Mucosa of descending colon (tissue), 3 donors: ENCODE measurements around the gene DOCK4. TPM values are rescaled to one million over a fixed set of nuclear protein-coding genes. Genes with fewer than 3 reads are reported as not detected.
"Not testable (repeated sequence)": the region's sequence is repeated elsewhere in the genome, so short reads cannot be mapped to it uniquely, and the experiment has no call there.

Experiments used
- ATAC-seq: fragments of 200-7000 bp; cut with Tn5 transposase; one replicate; pipeline ENCODE4 v1.9.1; 2020; ENCODE audit warnings: mild to moderate bottlenecking, moderate library complexity
- DNase-seq, 3 donors: peaks; one replicate each; pipeline ENCODE4 v3.0.0-alpha.2; 2020
- H3K36me3 ChIP-seq: fragments of 200-600 bp; one replicate; pipeline ENCODE4 v1.8.0; 2021; ENCODE audit warnings: low read depth, mild to moderate bottlenecking
- H3K4me1 ChIP-seq: fragments of 200-600 bp; one replicate; pipeline ENCODE4 v1.8.0; 2021; ENCODE audit warnings: low read depth, mild to moderate bottlenecking
- H3K4me3 ChIP-seq: fragments of 200-600 bp; one replicate; pipeline ENCODE4 v1.8.0; 2021; ENCODE audit warnings: mild to moderate bottlenecking
- H3K9me3 ChIP-seq: fragments of 200-600 bp; one replicate; pipeline ENCODE4 v1.8.0; 2021; ENCODE audit warnings: mild to moderate bottlenecking
- intact Hi-C, 2 donors: fragments of 100-400 bp; cut with DNase I in 1 of 2; cut with micrococcal nuclease in 1 of 2; formaldehyde crosslinking; loops; one replicate each; pipeline versions ENCODE4 v1.11.0 to v1.11.1; 2022; cut with DNase I, micrococcal nuclease
- total RNA-seq, 3 donors: library from RNA; stranded (reverse); fragmentation: NEBNext Ultra II Directional in 2 of 3; extraction: Animal tissue kit (Norgen Biotek cat#: 25700) in 2 of 3; gene quantifications; one replicate each; pipeline versions ENCODE4 v1.2.1 to v1.2.4, GENCODE V29; 2021 to 2023
- TF ChIP-seq, protein P1 (sequence below): fragments of 200-600 bp; IDR thresholded peaks from one replicate; pipeline ENCODE4 v1.8.0; 2022; ENCODE audit warnings: antibody characterized with exemption, mild to moderate bottlenecking
- donor health status: DM: no; HTN: no; CAD: no; lungs with moderate emphysema.
- donor health status: DM: no; HTN: no; CAD: no.
- donor health status: DM: no; HTN: yes; CAD: no.

DOCK4 gene
- total RNA-seq, 3 donors from 2014 or later: 9.2 to 18.4 (median 12.7) TPM

DNA sequence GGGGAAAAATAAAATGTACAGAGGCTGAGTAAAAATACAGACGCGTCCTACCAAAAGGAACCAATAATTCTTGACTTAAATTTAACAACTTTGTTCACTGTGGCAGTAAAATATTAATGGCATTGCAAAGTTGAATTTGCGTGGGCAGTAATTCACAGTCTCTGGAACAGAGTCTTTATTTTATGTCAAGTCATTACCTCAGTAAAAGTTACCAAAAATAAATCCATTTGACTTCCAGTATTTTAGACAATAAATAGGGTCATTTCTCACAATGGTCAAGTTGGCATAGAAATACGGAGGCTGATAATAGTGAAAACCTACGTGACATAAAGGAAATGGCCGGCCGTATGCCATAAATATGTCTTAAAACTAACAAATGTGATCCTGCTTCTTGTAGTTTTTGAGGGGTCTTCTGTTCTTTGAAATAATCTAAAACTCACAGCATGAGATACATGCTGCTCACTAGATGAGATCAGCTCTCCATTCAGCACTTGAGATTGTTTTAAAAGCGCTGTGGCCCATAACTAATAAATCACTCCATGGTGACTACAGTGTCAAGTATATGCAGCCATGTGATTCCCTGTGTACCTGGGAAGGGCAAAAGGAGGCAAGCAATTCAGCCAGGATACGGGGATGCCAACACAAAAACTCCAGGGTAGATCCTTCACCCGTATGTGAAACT is 75.3 kb downstream of the DOCK4 start:
- no peak for DNase-seq
- H3K4me3 ChIP-seq: no peak overlapping the region
- TF ChIP-seq, protein P1, sequence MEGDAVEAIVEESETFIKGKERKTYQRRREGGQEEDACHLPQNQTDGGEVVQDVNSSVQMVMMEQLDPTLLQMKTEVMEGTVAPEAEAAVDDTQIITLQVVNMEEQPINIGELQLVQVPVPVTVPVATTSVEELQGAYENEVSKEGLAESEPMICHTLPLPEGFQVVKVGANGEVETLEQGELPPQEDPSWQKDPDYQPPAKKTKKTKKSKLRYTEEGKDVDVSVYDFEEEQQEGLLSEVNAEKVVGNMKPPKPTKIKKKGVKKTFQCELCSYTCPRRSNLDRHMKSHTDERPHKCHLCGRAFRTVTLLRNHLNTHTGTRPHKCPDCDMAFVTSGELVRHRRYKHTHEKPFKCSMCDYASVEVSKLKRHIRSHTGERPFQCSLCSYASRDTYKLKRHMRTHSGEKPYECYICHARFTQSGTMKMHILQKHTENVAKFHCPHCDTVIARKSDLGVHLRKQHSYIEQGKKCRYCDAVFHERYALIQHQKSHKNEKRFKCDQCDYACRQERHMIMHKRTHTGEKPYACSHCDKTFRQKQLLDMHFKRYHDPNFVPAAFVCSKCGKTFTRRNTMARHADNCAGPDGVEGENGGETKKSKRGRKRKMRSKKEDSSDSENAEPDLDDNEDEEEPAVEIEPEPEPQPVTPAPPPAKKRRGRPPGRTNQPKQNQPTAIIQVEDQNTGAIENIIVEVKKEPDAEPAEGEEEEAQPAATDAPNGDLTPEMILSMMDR: no peak
- H3K4me1 ChIP-seq: no peaks in the 10 kb centered on the region
- ATAC-seq: no peak
- intact Hi-C loops: no loop called here
- H3K9me3 ChIP-seq: no peaks in the 10 kb centered on the region
- no peaks in the 10 kb centered on the region for H3K36me3 ChIP-seq

DNA sequence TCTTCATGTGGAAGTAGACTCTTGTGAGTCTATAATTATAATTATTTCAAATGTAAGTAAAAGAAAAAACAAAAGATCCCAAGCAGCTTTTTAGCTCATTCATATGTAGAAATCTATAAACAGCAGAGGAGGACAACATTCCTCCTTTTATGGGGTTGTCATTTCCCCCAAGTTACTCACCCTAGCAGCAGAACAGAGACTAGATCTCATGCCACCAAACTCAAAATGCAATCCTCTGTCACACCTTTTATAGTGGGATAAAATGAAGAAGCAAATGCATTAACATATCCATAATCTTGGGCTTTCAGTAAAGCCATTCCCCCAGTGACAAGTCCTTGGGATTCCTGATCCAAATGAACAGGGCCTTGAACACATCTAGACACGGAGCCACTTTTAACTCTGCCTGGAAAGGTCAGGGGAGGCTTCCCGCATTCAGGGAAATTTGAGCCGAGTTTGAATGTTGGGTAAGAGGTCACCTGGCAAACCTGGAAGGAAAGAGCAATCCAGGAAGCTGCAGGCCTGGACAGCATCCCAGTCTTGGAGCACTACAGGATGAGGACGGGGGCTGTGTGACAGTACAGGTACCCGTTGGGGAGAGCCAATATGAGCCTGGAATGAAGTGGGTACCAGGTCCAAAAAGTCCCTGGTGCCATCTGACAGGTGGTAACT is 76.4 kb downstream of the DOCK4 start:
- Histone ChIP-seq H3K36me3 (no peaks in the 10 kb centered on the region), H3K4me3 (no peak overlapping the region), H3K9me3 (no peaks in the 10 kb centered on the region), H3K4me1 (no peaks in the 10 kb centered on the region)
- intact Hi-C loops: no loop called here
- ATAC-seq (peak; percentile 65), DNase-seq (peak in 1 of 3 donors; percentile 19)
- TF ChIP-seq, protein P1: no peak

DNA sequence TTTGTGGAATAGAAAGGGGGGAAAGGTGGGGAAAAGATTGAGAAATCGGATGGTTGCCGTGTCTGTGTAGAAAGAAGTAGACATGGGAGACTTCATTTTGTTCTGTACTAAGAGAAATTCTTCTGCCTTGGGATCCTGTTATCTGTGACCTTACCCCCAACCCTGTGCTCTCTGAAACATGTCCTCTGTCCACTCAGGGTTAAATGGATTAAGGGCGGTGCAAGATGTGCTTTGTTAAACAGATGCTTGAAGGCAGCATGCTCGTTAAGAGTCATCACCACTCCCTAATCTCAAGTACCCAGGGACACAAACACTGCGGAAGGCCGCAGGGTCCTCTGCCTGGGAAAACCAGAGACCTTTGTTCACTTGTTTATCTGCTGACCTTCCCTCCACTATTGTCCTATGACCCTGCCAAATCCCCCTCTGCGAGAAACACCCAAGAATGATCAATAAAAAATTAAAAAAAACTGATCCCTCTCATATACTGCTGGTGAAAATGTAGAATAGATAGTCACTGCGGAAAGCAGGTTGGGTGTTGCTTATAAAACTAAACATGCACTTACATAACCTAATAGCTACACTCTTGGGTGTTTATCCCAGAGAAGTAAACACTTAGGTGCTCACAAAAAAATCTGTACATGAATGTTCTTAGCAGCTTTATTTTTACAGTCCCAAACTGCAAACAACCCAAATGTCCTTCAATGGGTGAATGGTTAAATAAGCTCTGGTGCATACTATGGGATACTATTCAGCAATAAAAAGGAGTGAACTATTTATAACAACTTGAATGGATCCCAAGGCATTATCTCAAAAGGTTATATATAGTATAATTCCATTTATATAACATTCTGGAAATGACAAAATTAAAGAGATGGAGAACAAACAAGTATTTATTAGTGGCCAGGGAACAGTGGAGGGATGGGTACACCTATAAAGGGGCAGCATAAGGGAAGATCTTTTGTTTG is 77.5 kb downstream of the DOCK4 start:
- DNase-seq, ATAC-seq, H3K36me3 ChIP-seq, H3K9me3 ChIP-seq, intact Hi-C loops, H3K4me1 ChIP-seq, H3K4me3 ChIP-seq: not testable (repeated sequence)

DNA sequence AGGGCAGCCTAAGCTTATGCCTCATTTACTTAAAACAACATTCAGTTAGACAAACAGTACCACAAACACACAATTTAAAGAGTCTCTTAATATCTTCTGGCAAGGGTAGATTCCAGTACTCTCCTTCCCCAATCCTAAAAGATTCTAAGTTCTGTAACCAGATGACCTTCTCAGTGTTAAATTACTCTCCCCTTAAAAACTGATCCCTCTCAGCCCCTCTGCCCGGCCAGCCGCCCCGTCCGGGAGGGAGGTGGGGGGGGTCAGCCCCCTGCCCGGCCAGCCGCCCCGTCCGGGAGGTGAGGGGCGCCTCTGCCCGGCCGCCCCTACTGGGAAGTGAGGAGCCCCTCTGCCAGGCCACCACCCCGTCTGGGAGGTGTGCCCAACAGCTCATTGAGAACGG is 78.2 kb downstream of the DOCK4 start:
- ATAC-seq, H3K36me3 ChIP-seq, H3K4me3 ChIP-seq, intact Hi-C loops, H3K4me1 ChIP-seq, H3K9me3 ChIP-seq, DNase-seq: not testable (repeated sequence)

DNA sequence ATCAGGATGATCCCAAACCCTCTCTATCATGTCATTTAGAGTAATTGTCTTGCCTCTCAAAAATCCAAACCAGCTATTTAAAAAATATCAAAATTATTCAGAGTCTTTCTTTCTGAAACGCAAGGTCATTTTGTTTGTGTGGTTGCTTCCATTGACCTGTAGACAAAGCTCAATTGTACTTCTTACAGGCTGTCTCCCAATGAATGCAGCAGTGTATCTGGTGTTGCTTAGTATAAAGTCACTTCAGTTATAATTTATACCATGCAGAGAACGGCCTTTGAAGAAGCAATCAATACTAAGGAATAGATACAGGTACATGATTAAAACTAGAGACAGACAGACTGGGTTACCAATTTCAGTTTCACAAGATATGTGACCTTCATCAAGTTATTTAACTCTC is 80.9 kb downstream of the DOCK4 start:
- intact Hi-C loops: no loop called here
- Histone ChIP-seq H3K36me3 (no peaks in the 10 kb centered on the region), H3K9me3 (no peaks in the 10 kb centered on the region), H3K4me3 (no peak overlapping the region), H3K4me1 (no peaks in the 10 kb centered on the region)
- ATAC-seq (no peak), DNase-seq (no peak)
- TF ChIP-seq, protein P1: no peak

DNA sequence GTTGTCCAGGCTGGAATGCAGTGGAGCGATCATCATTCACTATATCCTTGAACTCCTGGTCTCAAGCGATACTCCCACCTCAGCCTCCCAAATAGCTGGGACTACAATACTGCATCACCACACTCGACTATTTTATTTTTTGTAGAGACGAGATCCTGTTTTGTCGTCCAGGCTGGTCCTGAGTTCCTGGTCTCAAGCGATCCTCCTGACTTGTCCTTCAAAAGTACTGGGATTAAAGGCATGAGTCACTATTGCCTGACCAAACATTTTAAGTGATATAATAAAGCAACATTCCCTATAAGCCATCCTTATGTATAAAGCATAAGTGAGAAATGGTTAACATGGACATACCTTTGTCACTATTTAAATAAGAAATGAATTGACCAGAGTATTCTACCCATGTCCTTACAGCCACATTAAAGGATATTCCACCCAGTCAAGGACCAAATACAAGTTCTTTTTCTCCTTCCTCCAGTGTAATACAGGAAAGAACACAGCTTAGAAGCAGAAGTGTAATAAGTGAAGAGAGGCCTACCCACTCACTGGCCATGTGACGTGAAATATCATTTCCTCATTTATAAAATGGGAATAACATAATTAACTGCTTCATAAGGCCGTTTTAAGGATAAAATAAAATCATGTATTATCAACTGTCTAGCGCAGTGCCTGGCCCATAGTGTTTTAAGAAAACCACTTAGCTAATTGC is 82.0 kb downstream of the DOCK4 start:
- intact Hi-C loops: no loop called here
- ATAC-seq: peak; percentile 16
- H3K4me3 ChIP-seq: no peak overlapping the region
- no peaks in the 10 kb centered on the region for H3K9me3 ChIP-seq
- TF ChIP-seq, protein P1: no peak
- no peaks in the 10 kb centered on the region for H3K4me1 ChIP-seq
- no peaks in the 10 kb centered on the region for H3K36me3 ChIP-seq
- no peak for DNase-seq
